ENCODE results near the gene PLA2G2C.
A peak's percentile ranks its signal among the peaks of the same experiment; 100 is the strongest.

- TF ChIP-seq EZH2 (optimal IDR thresholded peaks at IDR 0.05; ENCODE audit: low read depth, low read length) (no peak), CTCF (IDR thresholded peaks at IDR 0.05; ENCODE audit: low read length) (peak; percentile 40), EZH2phosphoT487 (IDR thresholded peaks at IDR 0.05; ENCODE audit: low read length) (no peak)
Measured at GRCh38 chr1:20233394-20233793, 47.1 kb upstream of the PLA2G2C start.
